GM18520 (cell line): ENCODE measurements around the gene PLD5.
A peak's percentile ranks its signal among the peaks of the same experiment; 100 is the strongest.
"Not testable (repeated sequence)": the region's sequence is repeated elsewhere in the genome, so short reads cannot be mapped to it uniquely, and the experiment has no call there.

ENCODE experiments used
- ATAC-seq: cut with Tn5 transposase; IDR thresholded peaks from one replicate; pipeline ENCODE4 v1.9.1; 2021; ENCODE audit not compliant: unreplicated experiment

PLD5 gene

DNA sequence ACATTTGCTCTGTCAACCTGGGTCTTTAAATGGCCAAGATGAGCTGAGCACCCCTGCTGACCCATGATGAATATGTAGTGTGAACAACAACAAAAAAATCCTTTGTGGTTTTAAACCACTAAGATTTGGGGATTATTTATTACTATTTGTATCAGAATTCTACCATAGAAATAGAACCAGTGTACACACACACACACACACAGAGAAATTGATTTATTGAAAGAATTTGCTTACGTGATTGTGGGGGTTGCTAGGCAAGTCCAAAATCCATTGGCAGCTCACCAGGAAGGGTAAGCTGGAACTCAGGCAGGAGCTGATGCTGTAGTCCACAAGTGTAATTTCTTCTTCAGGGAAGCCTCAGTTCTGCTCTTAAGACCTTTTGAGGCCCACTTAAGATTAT, 443.1 kb downstream of the PLD5 start:
- ATAC-seq, result no peak

- peak; percentile 57 for ATAC-seq
Observed at GRCh38 chr1:242065813-242066212, 458.7 kb downstream of the PLD5 start.

DNA sequence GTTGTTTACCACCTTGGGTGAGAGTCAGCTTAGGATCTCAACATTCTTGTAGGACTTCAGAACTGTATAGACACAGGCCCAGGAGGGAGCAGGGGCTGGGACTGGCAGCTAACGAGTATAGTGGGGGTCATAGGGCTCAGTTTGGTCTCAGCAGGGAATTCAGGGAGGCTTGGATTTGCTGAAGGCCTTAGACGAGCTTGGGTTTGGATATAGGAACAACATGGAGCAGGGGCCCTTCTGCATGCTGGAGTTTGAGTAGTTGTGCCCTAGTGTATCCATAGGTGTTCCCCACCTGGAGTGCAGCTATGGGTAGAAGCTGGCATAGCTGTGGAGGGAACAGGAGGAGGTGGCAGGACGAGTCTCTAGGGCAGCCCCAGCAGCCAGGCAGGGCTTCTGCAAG, 462.2 kb downstream of the PLD5 start:
- ATAC-seq, result no peak

- no peak for ATAC-seq
Observed at GRCh38 chr1:242059976-242060375, 464.5 kb downstream of the PLD5 start.

DNA sequence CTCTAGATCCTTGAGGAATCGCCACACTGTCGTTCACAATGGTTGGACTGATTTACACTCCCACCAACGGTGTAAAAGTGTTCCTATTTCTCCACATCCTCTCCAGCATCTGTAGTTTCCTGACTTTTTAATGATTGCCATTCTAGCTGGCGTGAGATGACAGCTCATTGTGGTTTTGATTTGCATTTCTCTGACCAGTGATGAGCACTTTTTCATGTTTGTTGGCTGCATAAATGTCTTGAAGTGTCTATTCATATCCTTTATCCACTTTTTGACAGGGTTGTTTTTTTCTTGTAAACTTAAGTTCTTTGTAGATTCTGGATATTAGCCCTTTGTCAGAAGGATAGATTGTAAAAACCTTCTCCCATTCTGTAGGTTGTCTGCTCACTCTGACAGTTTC, 465.9 kb downstream of the PLD5 start:
- peak; percentile 84 for ATAC-seq

DNA sequence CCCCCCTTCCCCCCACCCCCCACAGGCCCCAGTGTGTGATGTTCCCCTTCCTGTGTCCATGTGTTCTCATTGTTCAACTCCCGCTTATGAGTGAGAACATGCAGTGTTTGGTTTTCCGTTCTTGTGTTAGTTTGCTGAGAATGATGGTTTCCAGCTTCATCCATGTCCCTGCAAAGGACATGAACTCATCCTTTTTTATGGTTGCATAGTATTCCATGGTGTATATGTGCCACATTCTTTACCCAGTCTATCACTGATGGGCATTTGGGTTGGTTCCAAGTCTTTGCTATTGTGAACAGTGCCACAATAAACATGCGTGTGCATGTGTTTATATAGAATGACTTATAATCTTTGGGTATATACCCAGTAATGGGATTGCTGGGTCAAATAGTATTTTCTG, 466.3 kb downstream of the PLD5 start:
- not testable (repeated sequence) for ATAC-seq

- no peak for ATAC-seq
Observed at GRCh38 chr1:242057745-242058115, 466.8 kb downstream of the PLD5 start.

GRCh38 chr1:242056988-242057744, 467.3 kb downstream of the PLD5 start:
- ATAC-seq, result no peak

- ATAC-seq, result no peak
Observed at GRCh38 chr1:242055749-242056320, 468.7 kb downstream of the PLD5 start.

GRCh38 chr1:242043165-242043564, 481.3 kb downstream of the PLD5 start:
- ATAC-seq, result no peak

DNA sequence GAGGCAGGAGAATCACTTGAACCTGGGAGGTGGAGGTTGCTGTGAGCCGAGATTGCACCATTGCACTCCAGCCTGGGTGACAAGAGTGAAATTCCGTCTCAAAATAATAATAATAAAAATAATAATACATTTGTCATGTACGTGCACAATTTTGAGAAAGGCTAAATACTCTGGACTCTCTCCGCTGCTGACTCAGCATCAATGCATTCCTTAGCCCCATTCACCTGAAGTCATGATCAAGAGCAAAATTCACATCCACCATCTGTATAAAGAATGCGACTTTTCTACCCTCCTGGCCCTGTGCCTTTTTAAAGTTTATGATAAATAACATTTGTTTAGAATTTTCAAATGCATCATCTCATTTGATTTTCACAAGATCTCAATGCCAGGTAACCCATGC, 490.1 kb downstream of the PLD5 start:
- ATAC-seq, result no peak

GRCh38 chr1:242033447-242033846, 491.1 kb downstream of the PLD5 start:
- ATAC-seq, result no peak
